K562 (cell line): ENCODE results near the gene RCOR2. TPM values are rescaled to one million over a fixed set of nuclear protein-coding genes. Genes with fewer than 3 reads are reported as not detected.

Source experiments
- BRD9 ChIP-seq: fragments of 450-650 bp; IDR thresholded peaks from 2 replicates; pipeline ENCODE4 v1.6.1; 2018; ENCODE audit warnings: low read depth; ENCODE audit not compliant: partially characterized antibody
- DPF2 ChIP-seq: fragments of 450-650 bp; IDR thresholded peaks from 2 replicates; pipeline ENCODE4 v1.6.1; 2016
- EP400 ChIP-seq: fragments of 450-650 bp; IDR thresholded peaks from 2 replicates; pipeline ENCODE4 v1.6.1; 2017; ENCODE audit warnings: antibody characterized with exemption, mild to moderate bottlenecking, moderate library complexity
- GATAD2A ChIP-seq: fragments of 450-650 bp; IDR thresholded peaks from 2 replicates; pipeline ENCODE4 v1.6.1; 2017
- GTF2A2 ChIP-seq: IDR thresholded peaks from 2 replicates; pipeline ENCODE4 v1.6.1; 2016; ENCODE audit warnings: mild to moderate bottlenecking, missing genetic modification characterization, missing compliant biosample characterization
- HDAC1 ChIP-seq, 2 experiments: fragments of 450-650 bp; IDR thresholded peaks; 2 replicates each; pipeline ENCODE4 v1.6.1; 2016 to 2017; ENCODE audit warnings: inconsistent platforms in 1 of 2, mild to moderate bottlenecking in 1 of 2, moderate library complexity in 1 of 2
- HDAC8 ChIP-seq: fragments of 450-650 bp; IDR thresholded peaks from 2 replicates; pipeline ENCODE4 v1.6.1; 2016; ENCODE audit warnings: mild to moderate bottlenecking, missing genetic modification characterization, moderate library complexity, missing compliant biosample characterization
- KLF10 ChIP-seq: fragments of 250-450 bp; sonication (Bioruptor Pico); IDR thresholded peaks from 2 replicates; pipeline ENCODE4 v1.6.1; 2021; ENCODE audit warnings: matching md5 sums
- MGA ChIP-seq: fragments of 450-650 bp; IDR thresholded peaks from 2 replicates; pipeline ENCODE4 v1.6.1; 2016; ENCODE audit warnings: mild to moderate bottlenecking, moderate library complexity
- MTA2 ChIP-seq: fragments of 450-650 bp; IDR thresholded peaks from 2 replicates; pipeline ENCODE4 v1.6.1; 2016; ENCODE audit warnings: low read depth
- POLR2AphosphoS2 ChIP-seq: IDR thresholded peaks from 2 replicates; pipeline ENCODE4 v1.6.1; 2012; ENCODE audit warnings: low read length, improper control_type of control experiment
- RBM39 ChIP-seq: fragments of 200-400 bp; formaldehyde crosslinking; optimal IDR thresholded peaks from 2 replicates; pipeline ENCODE3; 2018; ENCODE audit warnings: low read depth, low read length
- THRAP3 ChIP-seq: fragments of 450-650 bp; IDR thresholded peaks from 2 replicates; pipeline ENCODE4 v1.6.1; 2016; ENCODE audit warnings: mild to moderate bottlenecking, inconsistent platforms, borderline replicate concordance
- TRIM24 ChIP-seq, 2 experiments: fragments of 450-650 bp; IDR thresholded peaks; 2 replicates each; pipeline ENCODE4 v1.6.1; 2016
- ZNF282 ChIP-seq: sonication (generic); formaldehyde crosslinking; IDR thresholded peaks from 2 replicates; pipeline ENCODE4 v1.8.1; 2023; ENCODE audit warnings: missing genetic modification reagents
- ZNF589 ChIP-seq: fragments of 200-800 bp; sonication (Bioruptor generic); IDR thresholded peaks from 2 replicates; pipeline ENCODE4 v1.6.1; 2016; ENCODE audit warnings: low read depth, missing genetic modification characterization, missing compliant biosample characterization
- ZNF695 ChIP-seq: fragments of 450-650 bp; formaldehyde crosslinking; IDR thresholded peaks from 2 replicates; pipeline ENCODE4 v1.4.0; 2020; ENCODE audit warnings: mild to moderate bottlenecking, moderate library complexity
- ZNF778 ChIP-seq: fragments of 450-650 bp; formaldehyde crosslinking; IDR thresholded peaks from 2 replicates; pipeline ENCODE4 v1.4.0; 2020; ENCODE audit warnings: mild to moderate bottlenecking, moderate library complexity
- polyA plus RNA-seq, 8 experiments: library from polyadenylated mRNA; depleted of rRNA in 4 of 8; stranded (reverse) in 5 of 8; unstranded in 3 of 8; fragments of >200 nt; fragmentation: Nextera tagmentation in 2 of 8; fragmentation: Illumina TruSeq in 1 of 8; extraction: Ambion mirVana in 2 of 8; extraction: Trizol in 1 of 8; gene quantifications; 2 replicates each; pipeline versions ENCODE4 v1.2.1 to v1.2.3, GENCODE V29; 2011 to 2014; ENCODE audit warnings: inconsistent platforms in 1 of 8, missing spikeins in 1 of 8
- total RNA-seq, 7 experiments: library from RNA; depleted of rRNA in 6 of 7; stranded (reverse); fragments of >200 nt in 6 of 7; fragmentation: Illumina TruSeq in 2 of 7; extraction: Trizol in 2 of 7; gene quantifications; 2 replicates each; pipeline versions ENCODE4 v1.2.1 to v1.2.3, GENCODE V29; 2011 to 2021; ENCODE audit warnings: low replicate concordance in 1 of 7
- TF ChIP-seq, protein P1 (sequence below): fragments of 450-650 bp; IDR thresholded peaks from 2 replicates; pipeline ENCODE4 v1.6.1; 2017; ENCODE audit warnings: mild to moderate bottlenecking, moderate library complexity

The RCOR2 gene
- total and polyA plus RNA-seq, 9 of the 15 experiments (the other 6 are each of a cell fraction or from before 2014, with no cell fraction given): 0.04 to 6.5 (median 2.5) TPM; not detected in 1

GRCh38 chr11:63920939-63921417 lies 4.0 kb upstream of the RCOR2 start (continued):
- TF ChIP-seq KLF10 (no peak), HDAC8 (tag) (no peak), POLR2AphosphoS2 (no peak), MGA (no peak), EP400 (no peak), THRAP3 (no peak), MTA2 (no peak), HDAC1 (IDR thresholded peaks at IDR 0.05) (no peak), DPF2 (0 out of 2 replicates have a peak, but pooled peaks have one; percentile 19), GATAD2A (peak; percentile 72; the same call in 1 of the 2 replicates), RBM39 (no peak), GTF2A2 (tag) (no peak), TRIM24 (IDR thresholded peaks at IDR 0.05) (no peak), ZNF589 (CRISPR knock-in tag) (no peak), BRD9 (no peak), ZNF778 (CRISPR knock-in tag) (no peak), ZNF695 (CRISPR knock-in tag) (no peak), ZNF282 (CRISPR knock-in tag) (no peak)
- TF ChIP-seq, protein P1, sequence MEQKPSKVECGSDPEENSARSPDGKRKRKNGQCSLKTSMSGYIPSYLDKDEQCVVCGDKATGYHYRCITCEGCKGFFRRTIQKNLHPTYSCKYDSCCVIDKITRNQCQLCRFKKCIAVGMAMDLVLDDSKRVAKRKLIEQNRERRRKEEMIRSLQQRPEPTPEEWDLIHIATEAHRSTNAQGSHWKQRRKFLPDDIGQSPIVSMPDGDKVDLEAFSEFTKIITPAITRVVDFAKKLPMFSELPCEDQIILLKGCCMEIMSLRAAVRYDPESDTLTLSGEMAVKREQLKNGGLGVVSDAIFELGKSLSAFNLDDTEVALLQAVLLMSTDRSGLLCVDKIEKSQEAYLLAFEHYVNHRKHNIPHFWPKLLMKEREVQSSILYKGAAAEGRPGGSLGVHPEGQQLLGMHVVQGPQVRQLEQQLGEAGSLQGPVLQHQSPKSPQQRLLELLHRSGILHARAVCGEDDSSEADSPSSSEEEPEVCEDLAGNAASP: no peak
